H9 (cell line): ENCODE measurements around the gene SYAP1. TPM values are rescaled to one million over a fixed set of nuclear protein-coding genes. Genes with fewer than 3 reads are reported as not detected.

ENCODE experiments used
- DNase-seq: peaks from one replicate; pipeline ENCODE4 v3.0.0-alpha.2; 2017
- H2AFZ ChIP-seq: one replicate; pipeline ENCODE4 v1.6.1; 2013; ENCODE audit warnings: mild to moderate bottlenecking, low read length, control low read depth, moderate library complexity
- H2AK5ac ChIP-seq: 2 replicates; pipeline ENCODE4 v1.6.1; 2013; ENCODE audit warnings: low read length, control low read depth, mixed read lengths; ENCODE audit not compliant: insufficient read length
- H2BK120ac ChIP-seq: one replicate; pipeline ENCODE4 v1.6.1; 2013; ENCODE audit warnings: low read depth, mild to moderate bottlenecking, low read length, control low read depth, inconsistent platforms; ENCODE audit not compliant: poor library complexity, severe bottlenecking
- H2BK12ac ChIP-seq: 2 replicates; pipeline ENCODE4 v1.6.1; 2013; ENCODE audit warnings: low read length, control low read depth, mixed read lengths, low read depth; ENCODE audit not compliant: insufficient read length
- H2BK15ac ChIP-seq: 2 replicates; pipeline ENCODE4 v1.6.1; 2013; ENCODE audit warnings: low read depth, low read length, control low read depth
- H2BK20ac ChIP-seq: one replicate; pipeline ENCODE4 v1.6.1; 2013; ENCODE audit warnings: low read depth, mild to moderate bottlenecking, low read length, control low read depth, inconsistent platforms; ENCODE audit not compliant: poor library complexity, severe bottlenecking
- H2BK5ac ChIP-seq: 2 replicates; pipeline ENCODE4 v1.6.1; 2013; ENCODE audit warnings: low read length, control low read depth, mixed read lengths; ENCODE audit not compliant: insufficient read length
- H3K14ac ChIP-seq: 2 replicates; pipeline ENCODE4 v1.6.1; 2013; ENCODE audit warnings: low read length, control low read depth; ENCODE audit not compliant: insufficient read depth
- H3K18ac ChIP-seq: 2 replicates; pipeline ENCODE4 v1.6.1; 2013; ENCODE audit warnings: low read depth, mild to moderate bottlenecking, mixed read lengths, low read length, control low read depth; ENCODE audit not compliant: insufficient read length
- H3K23ac ChIP-seq: 2 replicates; pipeline ENCODE4 v1.6.1; 2013; ENCODE audit warnings: low read length, control low read depth, mixed read lengths, low read depth; ENCODE audit not compliant: insufficient read length
- H3K23me2 ChIP-seq: 2 replicates; pipeline ENCODE4 v1.6.1; 2013; ENCODE audit warnings: low read depth, mild to moderate bottlenecking, mixed read lengths, low read length, control low read depth; ENCODE audit not compliant: insufficient read length, poor library complexity, severe bottlenecking
- H3K27ac ChIP-seq: 2 replicates; pipeline ENCODE4 v1.5.1; 2013; ENCODE audit warnings: low read length, control low read depth, mixed read lengths, low read depth; ENCODE audit not compliant: insufficient read length
- H3K27me3 ChIP-seq: 2 replicates; pipeline ENCODE4 v1.6.1; 2013; ENCODE audit warnings: low read length, control low read depth, inconsistent platforms; ENCODE audit not compliant: insufficient read depth
- H3K4ac ChIP-seq: 2 replicates; pipeline ENCODE4 v1.6.1; 2013; ENCODE audit warnings: low read depth, mild to moderate bottlenecking, control low read depth, inconsistent platforms, low read length, moderate library complexity
- H3K4me1 ChIP-seq: 2 replicates; pipeline ENCODE4 v1.6.1; 2013; ENCODE audit warnings: low read length, control low read depth, inconsistent platforms; ENCODE audit not compliant: insufficient read depth
- H3K4me2 ChIP-seq: 2 replicates; pipeline ENCODE4 v1.6.1; 2013; ENCODE audit warnings: low read length, control low read depth, mixed read lengths; ENCODE audit not compliant: insufficient read length, insufficient read depth
- H3K56ac ChIP-seq: 2 replicates; pipeline ENCODE4 v1.6.1; 2013; ENCODE audit warnings: low read depth, mild to moderate bottlenecking, mixed read lengths, low read length, control low read depth; ENCODE audit not compliant: insufficient read length
- H3K79me1 ChIP-seq: 2 replicates; pipeline ENCODE4 v1.6.1; 2013; ENCODE audit warnings: low read depth, mild to moderate bottlenecking, moderate library complexity, low read length, control low read depth, inconsistent platforms; ENCODE audit not compliant: insufficient read depth, poor library complexity, severe bottlenecking
- H3K79me2 ChIP-seq: 2 replicates; pipeline ENCODE4 v1.6.1; 2013; ENCODE audit warnings: low read length, control low read depth, inconsistent platforms; ENCODE audit not compliant: insufficient read depth
- H3K9ac ChIP-seq: 2 replicates; pipeline ENCODE4 v1.6.1; 2013; ENCODE audit warnings: low read length, control low read depth, mixed read lengths; ENCODE audit not compliant: insufficient read length; ENCODE audit errors: extremely low read depth
- H3K9me3 ChIP-seq: one replicate; pipeline ENCODE4 v1.6.1; 2013; ENCODE audit warnings: low read depth, low read length, inconsistent platforms; ENCODE audit not compliant: control insufficient read depth
- H3T11ph ChIP-seq: one replicate; pipeline ENCODE4 v1.6.1; 2013; ENCODE audit warnings: mild to moderate bottlenecking, low read length, control low read depth, inconsistent platforms
- H4K20me1 ChIP-seq: one replicate; pipeline ENCODE4 v1.6.1; 2013; ENCODE audit not compliant: control insufficient read depth, insufficient read length, insufficient read depth
- H4K5ac ChIP-seq: 2 replicates; pipeline ENCODE4 v1.6.1; 2013; ENCODE audit warnings: low read depth, mild to moderate bottlenecking, mixed read lengths, low read length, control low read depth; ENCODE audit not compliant: insufficient read length
- H4K8ac ChIP-seq: replicated peaks from 2 replicates; pipeline ENCODE4 v1.6.1; 2013; ENCODE audit warnings: low read length, control low read depth, mixed read lengths, low read depth; ENCODE audit not compliant: insufficient read length
- H4K91ac ChIP-seq: 2 replicates; pipeline ENCODE4 v1.6.1; 2013; ENCODE audit warnings: low read depth, mild to moderate bottlenecking, moderate library complexity, mixed read lengths, low read length, control low read depth; ENCODE audit not compliant: insufficient read length
- H3K27ac Mint-ChIP-seq, 3 experiments: 2 replicates in 2 of 3; 3 replicates in 1 of 3; pipeline ENCODE4 v1.8.0; 2020 to 2021; ENCODE audit warnings: mixed read lengths in 3 of 3, mild to moderate bottlenecking in 1 of 3, moderate library complexity in 1 of 3
- H3K27me3 Mint-ChIP-seq: 2 replicates; pipeline ENCODE4 v1.8.0; 2021; ENCODE audit warnings: low read depth, mild to moderate bottlenecking, moderate library complexity, mixed read lengths
- H3K36me3 Mint-ChIP-seq, 3 experiments: 2 replicates in 2 of 3; 3 replicates in 1 of 3; pipeline ENCODE4 v1.8.0; 2020 to 2021; ENCODE audit warnings: low read depth in 3 of 3, mixed read lengths in 3 of 3; ENCODE audit not compliant: insufficient read depth in 1 of 3
- H3K4me1 Mint-ChIP-seq, 2 experiments: 2 replicates each; pipeline ENCODE4 v1.8.0; 2020; ENCODE audit warnings: mixed read lengths in 2 of 2
- H3K4me3 Mint-ChIP-seq, 2 experiments: 2 replicates in 1 of 2; 3 replicates in 1 of 2; pipeline ENCODE4 v1.8.0; 2020 to 2021; ENCODE audit warnings: mild to moderate bottlenecking in 2 of 2, mixed read lengths in 2 of 2, moderate library complexity in 1 of 2
- H3K9me3 Mint-ChIP-seq, 2 experiments: 2 replicates in 1 of 2; 3 replicates in 1 of 2; pipeline ENCODE4 v1.8.0; 2020; ENCODE audit warnings: mild to moderate bottlenecking in 2 of 2, mixed read lengths in 2 of 2, moderate library complexity in 1 of 2
- CTCF ChIP-seq: fragments of 200-600 bp; sonication (generic); conservative IDR thresholded peaks from 3 replicates; pipeline ENCODE4 v1.8.0; 2021; ENCODE audit warnings: antibody characterized with exemption, mild to moderate bottlenecking
- WGBS: extraction: QIAGEN DNeasy Blood & Tissue Kit; methylation state at CpG from one replicate; pipeline ENCODE4 v1.1.7; 2013; ENCODE audit warnings: missing lambda C conversion rate, low lambda C conversion rate, mixed read lengths; ENCODE audit not compliant: insufficient read length; ENCODE audit errors: extremely low coverage; 5-methylcytosine and 5-hydroxymethylcytosine counted together
- total RNA-seq: library from RNA; stranded (reverse); gene quantifications from 2 replicates; pipeline ENCODE4 v1.2.1, GENCODE V29; 2021

The SYAP1 gene
- total RNA-seq, 1 experiment from 2014 or later, result 42.7 TPM

DNA sequence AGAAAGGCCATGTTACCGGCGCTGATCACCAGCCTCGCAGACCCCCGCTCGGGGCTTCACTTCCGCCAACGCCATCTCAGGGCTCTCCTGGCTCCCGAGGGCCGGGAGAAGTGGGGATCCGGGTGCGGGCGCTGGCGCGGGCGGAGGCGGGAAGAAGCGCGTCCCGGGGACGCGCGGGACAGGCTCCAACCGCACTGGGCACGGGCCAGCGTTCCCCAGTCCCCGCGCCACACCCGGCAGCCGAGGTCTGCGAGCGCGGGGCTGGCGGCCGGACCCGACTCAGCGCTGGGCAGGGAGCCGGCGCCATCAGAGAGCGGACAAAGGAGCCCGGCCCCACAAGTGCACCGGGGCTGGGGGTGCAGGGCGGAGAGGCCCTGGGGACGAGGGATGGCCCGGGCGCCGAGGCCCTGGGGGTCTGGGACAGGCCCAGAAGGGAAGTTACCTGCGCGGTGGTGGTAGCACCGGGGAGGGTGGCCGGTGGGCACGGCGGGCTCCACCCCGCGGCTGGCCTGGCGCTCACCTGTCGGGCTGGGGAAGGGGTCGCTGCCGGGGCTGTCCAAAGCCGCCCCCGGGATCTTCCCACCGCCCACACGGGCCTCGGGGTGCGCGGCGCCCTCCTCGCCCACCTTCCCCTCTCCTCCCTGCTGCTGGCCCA lies 7.4 kb upstream of the SYAP1 start:
- Histone ChIP-seq H2BK120ac (peak overlapping the region; percentile 2), H3K9me3 (no peaks in the 10 kb centered on the region), H4K8ac (no peak overlapping the region), H4K5ac (no peak overlapping the region), H3K79me2 (peaks cover 6% of the 10 kb centered on the region; the same call in 1 of the 2 replicates), H3K23me2 (peaks cover 14% of the 10 kb centered on the region), H3K4me2 (peak overlapping the region; percentile 88), H3K18ac (peak overlapping the region; percentile 95), H3K56ac (no peak overlapping the region), H2BK5ac (no peak overlapping the region), H2BK15ac (no peak overlapping the region), H2AK5ac (no peak overlapping the region), H3K4ac (no peak overlapping the region), H3K14ac (peak overlapping the region; percentile 89), H3K79me1 (peaks cover 5% of the 10 kb centered on the region), H3K23ac (no peak overlapping the region), H4K91ac (peak overlapping the region; percentile 30), H2BK20ac (no peak overlapping the region), H3K27ac (no peak overlapping the region), H2BK12ac (no peak overlapping the region), H3K9ac (peak overlapping the region; percentile 87), H2AFZ (no peak overlapping the region), H3T11ph (no peak overlapping the region), H3K4me1 (no peaks in the 10 kb centered on the region; the same call in 1 of the 2 replicates), H4K20me1 (no peaks in the 10 kb centered on the region), H3K27me3 (no peaks in the 10 kb centered on the region)
- peak; percentile 46 for DNase-seq
- no CpG with 5 or more reads among the region's 67 CpGs for WGBS
- Mint-ChIP-seq H3K9me3 (no peaks in the 10 kb centered on the region; a peak in 1 of 5 replicates), H3K27me3 (no peaks in the 10 kb centered on the region), H3K36me3 (peaks cover 14 to 33% (median 29%) of the 10 kb centered on the region in 3 experiments; a peak in 6 of 7 replicates), H3K27ac (peak overlapping the region; percentile 98 to 99 (median 98); a peak in 6 of 7 replicates), H3K4me1 (peaks cover 19 to 21% of the 10 kb centered on the region in 2 experiments), H3K4me3 (peak overlapping the region; percentile 81 to 85)
- TF ChIP-seq CTCF, result peak; percentile 16; the same call in 1 of the 3 replicates
